Measurements from ENCODE around the gene ZBTB34. TPM values are rescaled to one million over a fixed set of nuclear protein-coding genes. Genes with fewer than 3 reads are reported as not detected.

The ZBTB34 gene
- total RNA-seq, 2 donors from 2014 or later: 5.0 to 7.8 TPM

- ATAC-seq (replicated peaks): no peak
- no peaks in the 10 kb centered on the region for H3K9me3 Mint-ChIP-seq
- H3K27ac Mint-ChIP-seq: no peak overlapping the region
- H3K4me3 Mint-ChIP-seq: no peak overlapping the region
- peaks cover 22% of the 10 kb centered on the region for H3K4me1 Mint-ChIP-seq
- peaks cover 88% of the 10 kb centered on the region for H3K36me3 Mint-ChIP-seq (ENCODE audit: low read depth)
- H3K27me3 Mint-ChIP-seq: no peaks in the 10 kb centered on the region
Observed at GRCh38 chr9:126834672-126835071, 25.8 kb upstream of the ZBTB34 start.

GRCh38 chr9:126836216-126836615, 24.2 kb upstream of the ZBTB34 start:
- ATAC-seq (replicated peaks): no peak
- no peak overlapping the region for H3K4me3 Mint-ChIP-seq
- H3K27ac Mint-ChIP-seq: no peak overlapping the region
- peaks cover 76% of the 10 kb centered on the region for H3K36me3 Mint-ChIP-seq (ENCODE audit: low read depth)
- peaks cover 22% of the 10 kb centered on the region for H3K4me1 Mint-ChIP-seq
- no peaks in the 10 kb centered on the region for H3K9me3 Mint-ChIP-seq
- no peaks in the 10 kb centered on the region for H3K27me3 Mint-ChIP-seq

DNA sequence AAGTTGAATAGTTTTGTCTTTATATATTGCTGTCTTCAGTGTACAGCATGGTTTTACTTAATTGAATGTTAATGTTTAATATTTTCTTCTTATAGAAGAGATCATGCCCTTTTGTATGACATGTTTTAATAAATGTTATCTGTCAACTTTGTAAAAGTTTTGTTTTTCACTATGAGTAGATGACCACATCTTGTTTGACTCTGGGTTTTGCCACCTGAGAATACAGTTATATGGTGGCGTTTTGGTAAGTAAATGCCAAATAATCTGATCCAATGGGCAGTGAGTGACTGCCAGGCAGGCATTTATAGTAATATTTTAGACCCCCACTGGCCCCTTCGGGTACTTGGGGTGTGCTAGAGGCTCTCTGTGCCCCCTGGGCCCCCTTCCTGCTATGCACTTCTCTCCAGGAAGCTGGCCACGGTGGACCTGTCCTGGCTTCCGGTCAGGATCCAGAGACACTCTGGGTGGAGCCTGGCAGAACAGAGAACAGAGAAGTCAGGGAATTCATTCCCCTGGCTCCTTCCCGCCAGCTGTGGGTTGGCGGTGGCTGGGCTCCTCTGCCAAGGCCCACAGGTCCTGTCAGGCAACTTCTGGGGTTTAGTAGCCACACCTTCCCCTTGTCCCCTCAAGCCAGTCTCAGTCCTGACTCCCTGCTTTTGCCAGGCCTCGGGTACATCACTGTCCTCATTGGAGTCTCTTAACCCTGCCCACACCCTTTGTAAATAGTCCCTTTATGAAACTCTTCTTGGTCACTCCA, 22.2 kb upstream of the ZBTB34 start:
- peak overlapping the region; percentile 86 for H3K27ac Mint-ChIP-seq
- no peaks in the 10 kb centered on the region for H3K27me3 Mint-ChIP-seq
- no peaks in the 10 kb centered on the region for H3K9me3 Mint-ChIP-seq
- H3K4me1 Mint-ChIP-seq: peaks cover 22% of the 10 kb centered on the region
- ATAC-seq (replicated peaks): peak; percentile 62
- no peak overlapping the region for H3K4me3 Mint-ChIP-seq
- H3K36me3 Mint-ChIP-seq (ENCODE audit: low read depth): peaks cover 56% of the 10 kb centered on the region

GRCh38 chr9:126838895-126839294, 21.5 kb upstream of the ZBTB34 start:
- Mint-ChIP-seq H3K9me3 (no peaks in the 10 kb centered on the region), H3K4me1 (peaks cover 22% of the 10 kb centered on the region), H3K36me3 (ENCODE audit: low read depth) (peaks cover 50% of the 10 kb centered on the region), H3K27me3 (no peaks in the 10 kb centered on the region), H3K4me3 (no peak overlapping the region), H3K27ac (peak overlapping the region; percentile 86)
- peak; percentile 52 for ATAC-seq (replicated peaks)

GRCh38 chr9:126839301-126839700, 21.1 kb upstream of the ZBTB34 start:
- Mint-ChIP-seq H3K4me3 (no peak overlapping the region), H3K9me3 (no peaks in the 10 kb centered on the region), H3K4me1 (peaks cover 22% of the 10 kb centered on the region), H3K36me3 (ENCODE audit: low read depth) (peaks cover 46% of the 10 kb centered on the region), H3K27me3 (no peaks in the 10 kb centered on the region), H3K27ac (peak overlapping the region; percentile 86)
- no peak for ATAC-seq (replicated peaks)

DNA sequence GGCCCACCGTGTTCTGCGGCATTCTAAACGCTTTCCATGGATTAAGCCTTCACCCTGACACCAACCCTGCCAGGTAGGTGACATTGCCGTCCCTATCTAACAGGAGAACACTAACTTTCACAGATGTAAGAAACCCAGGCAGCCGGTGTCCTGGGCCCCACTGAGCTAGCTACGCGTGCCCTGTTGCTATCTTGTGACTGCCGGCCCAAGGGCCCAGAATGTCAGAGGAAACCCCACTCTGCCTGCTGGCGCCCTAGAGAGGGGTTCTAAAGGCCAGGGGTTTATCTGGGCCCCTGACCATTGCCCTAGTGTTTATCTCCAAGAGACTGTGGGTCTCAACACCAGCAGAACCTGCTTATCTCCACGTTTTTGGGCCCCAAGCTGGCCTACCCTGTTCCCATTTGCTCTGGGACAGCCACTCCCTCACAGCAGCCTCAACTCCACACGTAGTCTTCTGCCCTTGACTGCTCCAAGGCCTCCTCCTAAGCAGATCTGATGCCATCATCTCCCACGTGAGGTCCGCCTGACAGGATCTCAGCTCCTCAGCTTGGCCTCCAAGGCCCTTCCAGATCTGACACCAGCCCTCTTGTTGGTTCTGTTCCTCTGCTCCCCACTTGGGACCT, 18.1 kb upstream of the ZBTB34 start:
- Mint-ChIP-seq H3K27me3 (no peaks in the 10 kb centered on the region), H3K36me3 (ENCODE audit: low read depth) (peaks cover 18% of the 10 kb centered on the region), H3K4me1 (peaks cover 9% of the 10 kb centered on the region), H3K9me3 (no peaks in the 10 kb centered on the region), H3K4me3 (no peak overlapping the region), H3K27ac (no peak overlapping the region)
- ATAC-seq (replicated peaks): no peak

DNA sequence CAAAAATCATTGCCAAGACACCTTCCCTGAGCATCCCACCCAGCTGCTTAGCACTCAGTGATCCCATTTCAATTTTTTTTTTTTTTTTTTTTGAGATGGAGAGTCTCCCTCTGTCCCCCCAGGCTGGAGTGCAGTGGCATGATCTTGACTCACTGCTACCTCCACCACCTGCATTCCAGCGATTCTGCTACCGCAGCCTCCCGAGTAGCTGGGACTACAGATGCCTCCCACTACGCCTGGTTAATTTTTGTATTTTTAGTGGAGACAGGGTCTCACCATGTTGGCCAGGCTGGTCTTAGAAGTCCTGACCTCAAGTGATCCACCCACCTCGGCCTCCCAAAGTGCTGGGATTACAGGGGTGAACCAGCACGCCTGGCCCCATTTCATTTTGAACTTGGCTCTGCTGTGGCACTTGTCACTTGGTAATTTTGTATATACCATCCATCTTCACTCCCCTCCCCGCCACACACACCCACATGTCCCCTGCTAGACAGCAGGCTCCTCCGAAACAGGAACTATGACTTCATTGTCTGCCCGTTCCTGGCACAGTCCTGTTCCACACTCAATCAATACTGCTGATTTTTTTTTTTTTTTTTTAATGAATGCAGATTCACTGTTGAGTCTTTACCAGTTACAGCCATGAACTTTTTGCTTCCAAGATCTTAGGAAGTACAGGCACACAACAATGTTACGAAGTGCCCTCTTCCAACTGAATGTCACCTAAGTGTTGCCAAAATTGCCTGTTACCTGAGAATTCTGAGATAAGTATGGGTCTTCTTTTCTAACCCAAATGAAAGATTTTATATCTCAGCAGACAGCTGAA, 17.3 kb upstream of the ZBTB34 start:
- peaks cover 1% of the 10 kb centered on the region for H3K27me3 Mint-ChIP-seq
- ATAC-seq (replicated peaks): peak; percentile 45
- peaks cover 9% of the 10 kb centered on the region for H3K4me1 Mint-ChIP-seq

GRCh38 chr9:126844085-126844484, 16.4 kb upstream of the ZBTB34 start:
- Mint-ChIP-seq H3K36me3 (ENCODE audit: low read depth) (peaks cover 3% of the 10 kb centered on the region), H3K27me3 (peaks cover 4% of the 10 kb centered on the region), H3K4me3 (no peak overlapping the region), H3K4me1 (peaks cover 3% of the 10 kb centered on the region), H3K27ac (no peak overlapping the region), H3K9me3 (no peaks in the 10 kb centered on the region)
- ATAC-seq (replicated peaks): no peak

More for the DNA sequence above, 17.3 kb upstream of the ZBTB34 start:
- Mint-ChIP-seq H3K27ac (no peak overlapping the region), H3K36me3 (ENCODE audit: low read depth) (peaks cover 12% of the 10 kb centered on the region), H3K9me3 (no peaks in the 10 kb centered on the region), H3K4me3 (no peak overlapping the region)

DNA sequence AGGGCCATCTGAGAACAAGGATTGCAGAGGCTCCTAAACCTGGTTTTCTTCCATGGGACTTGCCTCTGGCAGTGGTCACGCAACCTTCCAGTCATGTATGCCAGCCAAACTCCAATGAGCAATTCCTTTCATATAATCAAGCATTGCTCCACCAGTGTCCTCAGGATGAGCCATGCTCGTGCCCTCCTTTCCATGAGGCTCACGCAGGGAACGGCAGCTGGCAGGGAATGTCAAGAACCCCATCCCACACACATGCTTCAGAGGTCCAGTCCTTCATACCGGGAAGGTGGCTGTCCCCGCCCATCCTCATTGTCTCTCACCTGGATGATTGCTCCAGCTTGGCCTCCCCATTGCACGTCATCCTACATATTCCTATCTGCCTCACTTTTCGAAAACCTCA, 13.4 kb upstream of the ZBTB34 start:
- Mint-ChIP-seq H3K27ac (no peak overlapping the region), H3K9me3 (no peaks in the 10 kb centered on the region), H3K4me3 (no peak overlapping the region), H3K36me3 (ENCODE audit: low read depth) (no peaks in the 10 kb centered on the region), H3K4me1 (no peaks in the 10 kb centered on the region), H3K27me3 (peaks cover 13% of the 10 kb centered on the region)
- no peak for ATAC-seq (replicated peaks)

DNA sequence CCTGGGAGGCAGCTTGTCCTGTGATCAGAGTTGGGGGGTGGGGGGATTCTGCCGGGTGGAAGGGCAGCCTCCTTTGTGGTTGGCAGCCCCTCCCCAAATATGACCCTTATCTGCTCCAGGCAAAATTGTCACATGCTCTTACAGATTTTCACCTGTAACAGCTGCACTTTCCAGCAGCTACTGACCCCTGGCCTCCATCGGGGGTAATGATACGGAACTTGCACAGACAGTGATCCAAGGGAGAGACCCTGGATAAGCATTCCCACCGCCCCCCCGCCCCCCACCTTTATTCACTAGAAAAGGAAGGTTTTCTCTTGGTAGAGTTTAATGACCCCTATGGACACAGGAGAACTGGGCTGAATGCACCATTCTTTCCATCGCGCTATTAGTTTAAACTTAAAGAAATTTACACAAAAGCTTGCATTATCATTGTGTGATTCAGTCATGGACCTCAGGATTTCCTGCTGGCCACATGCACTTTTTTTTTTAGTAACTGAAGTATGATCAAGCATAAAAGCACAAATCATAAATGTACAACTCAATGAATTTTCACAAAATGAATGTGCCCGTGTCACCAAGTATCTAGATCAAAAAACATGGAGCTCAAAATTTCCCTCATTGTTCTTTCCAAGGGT, 10.7 kb upstream of the ZBTB34 start:
- Mint-ChIP-seq H3K4me1 (no peaks in the 10 kb centered on the region), H3K4me3 (no peak overlapping the region), H3K27ac (no peak overlapping the region), H3K36me3 (ENCODE audit: low read depth) (no peaks in the 10 kb centered on the region), H3K27me3 (peaks cover 24% of the 10 kb centered on the region), H3K9me3 (no peaks in the 10 kb centered on the region)
- no peak for ATAC-seq (replicated peaks)

DNA sequence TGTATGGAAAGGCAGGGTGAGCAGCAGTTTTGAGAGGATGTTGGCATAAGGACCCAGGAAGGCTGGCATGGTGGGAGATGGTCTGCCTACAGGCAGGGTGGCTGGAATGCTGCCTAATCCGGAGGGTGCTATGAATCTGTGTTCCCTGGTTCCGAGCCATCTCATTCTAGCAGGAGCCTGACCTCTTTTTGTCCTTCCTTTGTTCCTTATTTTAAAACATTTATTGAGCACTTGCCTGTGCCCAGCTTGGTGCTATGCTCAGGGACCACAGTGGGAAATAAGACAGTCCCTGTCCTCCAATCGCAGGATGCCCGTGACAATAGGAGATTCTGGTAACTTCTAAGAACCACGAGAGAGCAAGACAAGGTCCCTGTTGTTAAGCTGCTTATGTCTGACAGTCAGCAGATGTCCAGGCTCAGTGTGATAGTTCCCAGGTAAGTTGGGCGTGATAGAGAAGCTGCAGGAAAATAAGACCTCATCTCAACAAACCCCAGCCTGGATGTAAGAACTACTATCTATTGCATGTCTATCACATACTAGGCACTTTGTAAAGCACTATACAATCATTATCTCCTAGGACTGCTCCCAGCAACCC, 9.1 kb upstream of the ZBTB34 start:
- ATAC-seq (replicated peaks): no peak
- no peaks in the 10 kb centered on the region for H3K36me3 Mint-ChIP-seq (ENCODE audit: low read depth)
- peaks cover 34% of the 10 kb centered on the region for H3K27me3 Mint-ChIP-seq
- no peaks in the 10 kb centered on the region for H3K4me1 Mint-ChIP-seq
- no peaks in the 10 kb centered on the region for H3K9me3 Mint-ChIP-seq
- H3K27ac Mint-ChIP-seq: no peak overlapping the region
- no peak overlapping the region for H3K4me3 Mint-ChIP-seq

DNA sequence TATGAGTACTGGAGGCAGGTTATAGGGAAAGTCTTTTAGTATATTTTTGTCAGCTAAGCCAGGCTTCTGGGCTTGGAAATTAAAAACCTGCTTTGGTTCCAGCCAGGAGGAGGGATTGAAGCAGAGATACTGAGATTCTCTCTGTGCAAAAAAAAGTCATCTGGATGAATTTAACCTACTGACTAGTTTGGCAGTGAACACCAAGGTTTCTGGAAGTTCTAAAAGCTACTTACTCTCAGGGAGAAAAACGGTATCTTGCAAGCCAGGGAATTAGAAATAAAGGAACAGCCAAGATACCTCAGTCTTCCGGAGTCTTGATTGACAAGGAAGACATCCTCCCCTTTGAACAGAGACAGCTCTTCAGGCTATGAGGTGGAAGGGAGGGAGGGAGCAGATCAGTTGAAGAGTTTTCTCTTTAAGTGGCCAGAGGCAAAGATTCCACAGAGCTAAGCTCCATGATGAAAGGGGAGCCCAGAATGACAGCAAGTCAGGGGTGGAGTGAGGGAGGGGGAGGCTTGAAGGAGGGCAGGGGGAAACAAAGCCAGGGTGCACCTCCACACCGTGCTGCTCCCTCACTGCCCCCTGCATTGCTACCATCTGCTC, 8.3 kb upstream of the ZBTB34 start:
- no peak for ATAC-seq (replicated peaks)
- no peaks in the 10 kb centered on the region for H3K4me1 Mint-ChIP-seq
- peaks cover 34% of the 10 kb centered on the region for H3K27me3 Mint-ChIP-seq
- no peaks in the 10 kb centered on the region for H3K36me3 Mint-ChIP-seq (ENCODE audit: low read depth)
- H3K4me3 Mint-ChIP-seq: no peak overlapping the region
- H3K27ac Mint-ChIP-seq: no peak overlapping the region
- H3K9me3 Mint-ChIP-seq: no peaks in the 10 kb centered on the region

DNA sequence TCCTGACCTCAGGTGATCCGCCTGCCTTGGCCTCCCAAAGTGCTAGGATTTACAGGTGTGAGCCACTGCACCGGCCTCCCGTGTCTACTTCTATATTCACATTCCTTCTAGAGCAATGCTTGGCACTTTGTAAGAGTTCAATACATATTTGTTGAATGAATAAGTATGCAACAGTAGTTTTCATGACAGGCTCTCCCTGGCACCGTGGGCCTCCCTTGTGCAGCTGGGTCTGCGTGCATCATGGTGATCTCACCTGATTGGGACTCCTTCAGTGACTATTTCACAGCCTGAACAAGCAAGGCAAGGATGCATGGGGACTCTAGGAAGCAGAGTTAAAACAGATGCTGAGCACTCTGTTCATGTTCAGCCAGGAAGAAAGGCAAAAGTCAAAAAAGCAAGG, 6.8 kb upstream of the ZBTB34 start:
- no peak overlapping the region for H3K27ac Mint-ChIP-seq
- peaks cover 30% of the 10 kb centered on the region for H3K27me3 Mint-ChIP-seq

DNA sequence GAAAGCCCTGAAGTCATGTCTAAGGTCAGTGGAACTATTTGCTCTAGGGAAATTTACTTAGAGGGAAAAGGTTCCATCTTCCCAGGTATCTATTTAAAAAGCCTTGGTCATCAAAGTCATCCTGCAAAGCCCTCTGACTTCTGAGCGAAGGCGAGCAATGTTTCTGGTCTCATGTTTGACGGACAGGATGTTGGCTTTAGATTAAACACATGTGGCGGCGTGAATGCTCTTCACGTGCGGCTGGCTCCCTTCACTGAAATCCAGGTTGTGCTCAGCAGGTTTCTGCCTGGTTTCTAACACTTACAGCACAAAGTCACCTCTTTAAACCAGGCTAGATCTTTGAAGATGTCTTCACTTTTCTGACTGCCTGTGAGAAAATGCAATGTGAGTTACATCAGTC, 5.7 kb upstream of the ZBTB34 start:
- Mint-ChIP-seq H3K4me1 (no peaks in the 10 kb centered on the region), H3K36me3 (ENCODE audit: low read depth) (no peaks in the 10 kb centered on the region), H3K27ac (no peak overlapping the region), H3K27me3 (peaks cover 30% of the 10 kb centered on the region), H3K9me3 (no peaks in the 10 kb centered on the region), H3K4me3 (no peak overlapping the region)
- no peak for ATAC-seq (replicated peaks)

More for the DNA sequence above, 6.8 kb upstream of the ZBTB34 start:
- H3K4me1 Mint-ChIP-seq: no peaks in the 10 kb centered on the region
- no peak overlapping the region for H3K4me3 Mint-ChIP-seq
- no peak for ATAC-seq (replicated peaks)
- no peaks in the 10 kb centered on the region for H3K36me3 Mint-ChIP-seq (ENCODE audit: low read depth)
- H3K9me3 Mint-ChIP-seq: no peaks in the 10 kb centered on the region

Data from activated T-helper 17 cell treated with anti-CD3 and anti-CD28 coated beads, Interleukin-2, amount 50 U/mL, for 72 hours (primary cell).